HG03280 (cell line): ENCODE results near the gene VPS45.

Experiments
- ATAC-seq: cut with Tn5 transposase; IDR thresholded peaks from one replicate; pipeline ENCODE4 v1.9.1; 2021; ENCODE audit warnings: mild to moderate bottlenecking, moderate library complexity; ENCODE audit not compliant: unreplicated experiment

Gene VPS45

GRCh38 chr1:150156868-150157603 lies 89.5 kb downstream of the VPS45 start:
- no peak for ATAC-seq

- ATAC-seq = no peak
These were observed 92.0 kb downstream of the VPS45 start for GRCh38 chr1:150159550-150159949.

- ATAC-seq = no peak
These were observed 93.5 kb downstream of the VPS45 start for GRCh38 chr1:150160964-150161621.

GRCh38 chr1:150161747-150162581 lies 94.4 kb downstream of the VPS45 start:
- no peak for ATAC-seq

- no peak for ATAC-seq
These were observed 94.9 kb downstream of the VPS45 start for GRCh38 chr1:150162582-150162861.

- ATAC-seq = peak; percentile 32
These were observed 95.5 kb downstream of the VPS45 start for GRCh38 chr1:150162862-150163706.

GRCh38 chr1:150164224-150164623 lies 96.6 kb downstream of the VPS45 start:
- ATAC-seq = no peak

- no peak for ATAC-seq
These were observed 97.2 kb downstream of the VPS45 start for GRCh38 chr1:150164779-150165178.

GRCh38 chr1:150165622-150166612 lies 98.3 kb downstream of the VPS45 start:
- no peak for ATAC-seq

GRCh38 chr1:150168960-150169601 lies 101.5 kb downstream of the VPS45 start:
- ATAC-seq = no peak

GRCh38 chr1:150171801-150172200 lies 104.2 kb downstream of the VPS45 start:
- ATAC-seq = no peak

GRCh38 chr1:150173141-150173585 lies 105.6 kb downstream of the VPS45 start:
- ATAC-seq = no peak

GRCh38 chr1:150176593-150176992 lies 109.0 kb downstream of the VPS45 start:
- ATAC-seq = no peak

GRCh38 chr1:150178548-150178947 lies 111.0 kb downstream of the VPS45 start:
- no peak for ATAC-seq

- no peak for ATAC-seq
These were observed 112.3 kb downstream of the VPS45 start for GRCh38 chr1:150179867-150180266.

- no peak for ATAC-seq
These were observed 112.9 kb downstream of the VPS45 start for GRCh38 chr1:150180474-150180873.

- no peak for ATAC-seq
These were observed 114.7 kb downstream of the VPS45 start for GRCh38 chr1:150182247-150182646.

GRCh38 chr1:150183061-150183460 lies 115.5 kb downstream of the VPS45 start:
- no peak for ATAC-seq

- ATAC-seq = no peak
These were observed 117.9 kb downstream of the VPS45 start for GRCh38 chr1:150185481-150185880.
